ENCODE data around the gene TYW1. TPM values are rescaled to one million over a fixed set of nuclear protein-coding genes. Genes with fewer than 3 reads are reported as not detected.
"Not testable (repeated sequence)": the region's sequence is repeated elsewhere in the genome, so short reads cannot be mapped to it uniquely, and the experiment has no call there.

TYW1 gene
- polyA plus RNA-seq, 1 experiment, result 13.0 TPM

GRCh38 chr7:66964411-66964810 lies 32.2 kb upstream of the TYW1 start:
- DNase-seq (ENCODE audit: low read depth), result peak; percentile 67
- ChIA-PET CTCF (no interaction called here), POLR2A (interaction anchor here (0.7 kb wide), 1 partner anchor 31 kb away, joined by 5 read pairs; the partner anchor contains the start of gene SBDS)
- H3K27me3 ChIP-seq (ENCODE audit: control insufficient read depth, insufficient read depth, low read length), result no peaks in the 10 kb centered on the region
- 0 out of 2 replicates have a peak, but pooled peaks cover 1% of the 10 kb centered on the region for H3K36me3 ChIP-seq (ENCODE audit: control insufficient read depth, insufficient read depth, low read length)
- no peak overlapping the region for H3K4me3 ChIP-seq (ENCODE audit: low read depth, low read length)
- no peak for TF ChIP-seq CTCF (IDR thresholded peaks at IDR 0.05; ENCODE audit: insufficient read depth, low read depth, low read length)

- DNase-seq (ENCODE audit: low read depth), result no peak
- no peaks in the 10 kb centered on the region for H3K36me3 ChIP-seq (ENCODE audit: control insufficient read depth, insufficient read depth, low read length)
- POLR2A ChIA-PET, result no interaction called here
- CTCF ChIA-PET, result no interaction called here
- no peaks in the 10 kb centered on the region for H3K27me3 ChIP-seq (ENCODE audit: control insufficient read depth, insufficient read depth, low read length)
- H3K4me3 ChIP-seq (ENCODE audit: low read depth, low read length), result no peak overlapping the region
- TF ChIP-seq CTCF (IDR thresholded peaks at IDR 0.05; ENCODE audit: insufficient read depth, low read depth, low read length), result no peak
Observed at GRCh38 chr7:66967029-66967428, 29.6 kb upstream of the TYW1 start.

- H3K4me3 ChIP-seq (ENCODE audit: low read depth, low read length); POLR2A ChIA-PET; DNase-seq (ENCODE audit: low read depth); CTCF ChIA-PET; H3K36me3 ChIP-seq (ENCODE audit: control insufficient read depth, insufficient read depth, low read length); H3K27me3 ChIP-seq (ENCODE audit: control insufficient read depth, insufficient read depth, low read length): not testable (repeated sequence)
Observed at GRCh38 chr7:66969001-66969400, 27.6 kb upstream of the TYW1 start.

GRCh38 chr7:66970310-66970709 lies 26.3 kb upstream of the TYW1 start:
- CTCF ChIA-PET, result no interaction called here
- no peaks in the 10 kb centered on the region for H3K27me3 ChIP-seq (ENCODE audit: control insufficient read depth, insufficient read depth, low read length)
- POLR2A ChIA-PET, result no interaction called here
- DNase-seq (ENCODE audit: low read depth), result no peak
- no peaks in the 10 kb centered on the region for H3K36me3 ChIP-seq (ENCODE audit: control insufficient read depth, insufficient read depth, low read length)
- no peak for TF ChIP-seq CTCF (IDR thresholded peaks at IDR 0.05; ENCODE audit: insufficient read depth, low read depth, low read length)
- H3K4me3 ChIP-seq (ENCODE audit: low read depth, low read length), result no peak overlapping the region

GRCh38 chr7:66974986-66975590 lies 21.5 kb upstream of the TYW1 start:
- DNase-seq (ENCODE audit: low read depth), result no peak
- H3K36me3 ChIP-seq (ENCODE audit: control insufficient read depth, insufficient read depth, low read length), result no peaks in the 10 kb centered on the region
- no peak overlapping the region for H3K4me3 ChIP-seq (ENCODE audit: low read depth, low read length)
- ChIA-PET CTCF (no interaction called here), POLR2A (no interaction called here)
- no peaks in the 10 kb centered on the region for H3K27me3 ChIP-seq (ENCODE audit: control insufficient read depth, insufficient read depth, low read length)
- no peak for TF ChIP-seq CTCF (IDR thresholded peaks at IDR 0.05; ENCODE audit: insufficient read depth, low read depth, low read length)

GRCh38 chr7:66978312-66978711 lies 18.3 kb upstream of the TYW1 start:
- CTCF ChIA-PET; DNase-seq (ENCODE audit: low read depth); H3K4me3 ChIP-seq (ENCODE audit: low read depth, low read length); H3K27me3 ChIP-seq (ENCODE audit: control insufficient read depth, insufficient read depth, low read length); H3K36me3 ChIP-seq (ENCODE audit: control insufficient read depth, insufficient read depth, low read length); POLR2A ChIA-PET: not testable (repeated sequence)

- H3K4me3 ChIP-seq (ENCODE audit: low read depth, low read length); H3K27me3 ChIP-seq (ENCODE audit: control insufficient read depth, insufficient read depth, low read length); POLR2A ChIA-PET; H3K36me3 ChIP-seq (ENCODE audit: control insufficient read depth, insufficient read depth, low read length); DNase-seq (ENCODE audit: low read depth); CTCF ChIA-PET: not testable (repeated sequence)
Observed at GRCh38 chr7:66979013-66979412, 17.6 kb upstream of the TYW1 start.

GRCh38 chr7:66980336-66980735 lies 16.3 kb upstream of the TYW1 start:
- CTCF ChIA-PET; H3K36me3 ChIP-seq (ENCODE audit: control insufficient read depth, insufficient read depth, low read length); DNase-seq (ENCODE audit: low read depth); POLR2A ChIA-PET; H3K4me3 ChIP-seq (ENCODE audit: low read depth, low read length); H3K27me3 ChIP-seq (ENCODE audit: control insufficient read depth, insufficient read depth, low read length): not testable (repeated sequence)

- H3K27me3 ChIP-seq (ENCODE audit: control insufficient read depth, insufficient read depth, low read length); H3K4me3 ChIP-seq (ENCODE audit: low read depth, low read length); DNase-seq (ENCODE audit: low read depth); H3K36me3 ChIP-seq (ENCODE audit: control insufficient read depth, insufficient read depth, low read length); CTCF ChIA-PET; POLR2A ChIA-PET: not testable (repeated sequence)
Observed at GRCh38 chr7:66989552-66989951, 7.1 kb upstream of the TYW1 start.

- peak overlapping the region; percentile 76 for H3K4me3 ChIP-seq (ENCODE audit: low read depth, low read length)
- DNase-seq (ENCODE audit: low read depth); CTCF ChIA-PET; H3K27me3 ChIP-seq (ENCODE audit: control insufficient read depth, insufficient read depth, low read length); POLR2A ChIA-PET; H3K36me3 ChIP-seq (ENCODE audit: control insufficient read depth, insufficient read depth, low read length): not testable (repeated sequence)
Observed at GRCh38 chr7:66994051-66994450, 2.6 kb upstream of the TYW1 start.
